Mucosa of stomach (tissue), 1 donor: Measurements from ENCODE around the gene OR5L1.

Source experiments
- H3K27me3 ChIP-seq: one replicate; pipeline ENCODE4 v1.7.0; 2013; ENCODE audit warnings: mild to moderate bottlenecking, low read length; ENCODE audit not compliant: control insufficient read depth, insufficient read depth
- H3K36me3 ChIP-seq: one replicate; pipeline ENCODE4 v1.7.0; 2013; ENCODE audit warnings: low read length; ENCODE audit not compliant: control insufficient read depth, insufficient read depth
- H3K4me1 ChIP-seq: one replicate; pipeline ENCODE4 v1.7.0; 2013; ENCODE audit warnings: mild to moderate bottlenecking, low read length; ENCODE audit not compliant: control insufficient read depth, insufficient read depth
- H3K4me3 ChIP-seq: one replicate; pipeline ENCODE4 v1.7.0; 2013; ENCODE audit warnings: low read length
- H3K9ac ChIP-seq: one replicate; pipeline ENCODE4 v1.7.0; 2013; ENCODE audit warnings: mild to moderate bottlenecking, low read length, moderate library complexity
- H3K9me3 ChIP-seq: one replicate; pipeline ENCODE4 v1.7.0; 2013; ENCODE audit warnings: mild to moderate bottlenecking, low read length, moderate library complexity; ENCODE audit not compliant: control insufficient read depth
- donor health status: Pancreatic carcinoma.

Gene OR5L1

DNA sequence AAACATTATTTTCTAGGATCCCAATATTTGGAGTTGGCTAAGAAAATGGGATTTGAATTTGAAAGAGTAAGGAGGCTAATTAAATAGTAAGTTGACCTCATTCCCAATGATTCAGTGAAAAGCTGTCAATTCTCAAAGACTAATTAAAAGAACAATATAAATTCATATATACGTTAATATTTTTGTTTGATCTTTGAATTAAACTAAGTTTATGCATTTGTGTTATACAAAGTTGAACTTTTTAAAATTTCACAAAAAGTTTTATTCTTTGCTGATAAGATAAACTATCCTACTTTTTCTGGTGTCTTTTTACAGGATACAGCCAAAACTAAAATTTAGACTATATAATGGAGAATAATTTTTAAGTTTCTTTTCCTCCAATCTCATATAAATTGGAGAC lies at the start of gene OR5L1:
Gene OR5L1, plus strand, starts transcription at position 301 of the 400 bp plus-strand sequence. CDS start 100 bp downstream, outside the sequence.
- Histone ChIP-seq H3K27me3 (no peaks in the 10 kb centered on the region), H3K4me3 (no peak within 1 kb of the TSS), H3K9me3 (no peaks in the 10 kb centered on the region), H3K36me3 (no peaks in the 10 kb centered on the region), H3K4me1 (no peaks in the 10 kb centered on the region), H3K9ac (no peak within 1 kb of the TSS)

- no peaks in the 10 kb centered on the region for H3K9me3 ChIP-seq
These were observed 38.0 kb upstream of the OR5L1 start, which contains the start of gene OR5D13 for GRCh38 chr11:55773138-55773537. Gene OR5D13, plus strand, starts transcription at chr11:55773438. Its CDS starts 0 bp downstream, at chr11:55773438.

DNA sequence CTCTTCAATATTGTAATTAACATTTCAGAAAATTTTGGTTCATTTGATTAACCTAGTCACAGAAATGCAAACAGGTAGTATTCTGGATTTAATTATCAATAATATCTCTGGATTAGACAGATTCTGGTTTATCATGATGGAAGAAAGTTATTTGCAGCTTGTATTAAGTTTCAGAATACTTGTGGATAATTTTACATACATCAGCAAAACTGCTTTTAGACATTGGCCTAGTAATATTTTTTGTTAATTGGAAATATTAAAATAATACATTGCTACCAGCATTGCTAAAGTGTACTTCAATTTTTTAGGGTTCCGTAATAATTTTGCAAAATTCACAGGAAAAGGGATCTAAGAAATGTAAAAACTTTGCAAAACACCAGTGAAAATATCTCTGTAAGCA lies 19.6 kb upstream of the OR5L1 start:
- H3K4me1 ChIP-seq: no peaks in the 10 kb centered on the region
- no peak overlapping the region for H3K4me3 ChIP-seq
- no peak overlapping the region for H3K9ac ChIP-seq
- H3K36me3 ChIP-seq: no peaks in the 10 kb centered on the region
- H3K27me3 ChIP-seq: no peaks in the 10 kb centered on the region
- no peaks in the 10 kb centered on the region for H3K9me3 ChIP-seq

More at GRCh38 chr11:55773138-55773537, 38.0 kb upstream of the OR5L1 start, which contains the start of gene OR5D13:
- H3K4me3 ChIP-seq: no peak within 1 kb of the TSS
- H3K9ac ChIP-seq: no peak within 1 kb of the TSS
- H3K27me3 ChIP-seq: no peaks in the 10 kb centered on the region
- no peaks in the 10 kb centered on the region for H3K36me3 ChIP-seq
- H3K4me1 ChIP-seq: no peaks in the 10 kb centered on the region

GRCh38 chr11:55793321-55793720 lies 17.8 kb upstream of the OR5L1 start:
- H3K4me1 ChIP-seq: no peaks in the 10 kb centered on the region
- no peaks in the 10 kb centered on the region for H3K27me3 ChIP-seq
- H3K9ac ChIP-seq: no peak overlapping the region
- no peaks in the 10 kb centered on the region for H3K9me3 ChIP-seq
- H3K36me3 ChIP-seq: no peaks in the 10 kb centered on the region
- no peak overlapping the region for H3K4me3 ChIP-seq

DNA sequence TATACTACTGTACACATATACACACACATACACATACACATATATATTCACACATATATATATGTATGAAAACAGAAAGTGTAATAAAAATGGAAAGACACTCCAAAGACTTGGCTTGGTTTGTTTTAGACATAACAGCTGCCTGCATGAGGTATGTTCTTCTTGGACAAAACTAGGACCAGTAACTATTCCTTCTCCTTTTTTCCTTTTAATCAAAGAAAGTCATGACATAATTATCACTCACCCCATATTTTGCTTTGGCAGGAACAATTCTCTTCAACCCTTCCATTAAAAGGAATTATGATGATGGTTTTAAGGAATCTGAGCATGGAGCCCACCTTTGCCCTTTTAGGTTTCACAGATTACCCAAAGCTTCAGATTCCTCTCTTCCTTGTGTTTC lies 15.9 kb upstream of the OR5L1 start, which contains the start of gene OR5D14:
Gene OR5D14, plus strand, starts transcription at position 301 of the 400 bp plus-strand sequence. Its CDS starts 0 bp downstream, at position 301.
- H3K9ac ChIP-seq: no peak within 1 kb of the TSS
- no peaks in the 10 kb centered on the region for H3K36me3 ChIP-seq
- no peaks in the 10 kb centered on the region for H3K27me3 ChIP-seq
- H3K4me1 ChIP-seq: no peaks in the 10 kb centered on the region
- no peak within 1 kb of the TSS for H3K4me3 ChIP-seq
- H3K9me3 ChIP-seq: no peaks in the 10 kb centered on the region

DNA sequence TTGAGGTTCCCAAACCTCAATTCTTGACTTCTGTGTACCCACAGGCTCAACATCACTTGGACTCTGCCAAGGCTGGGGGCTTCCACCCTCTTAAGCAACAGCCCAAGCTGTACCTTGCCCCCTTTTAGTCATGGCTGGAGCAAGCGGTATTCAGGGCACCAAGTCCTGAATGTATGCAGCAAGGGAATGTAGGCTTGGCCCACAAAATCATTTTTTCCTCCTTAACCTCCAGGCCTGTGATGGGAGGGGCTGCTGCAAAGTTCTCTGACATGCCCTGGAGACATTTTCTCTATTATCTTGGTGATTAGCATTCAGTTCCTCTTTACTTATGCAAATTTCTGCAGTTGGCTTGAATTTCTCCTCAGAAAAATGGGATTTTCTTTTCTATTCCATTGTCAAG lies 4.9 kb upstream of the OR5L1 start:
- no peaks in the 10 kb centered on the region for H3K27me3 ChIP-seq
- no peaks in the 10 kb centered on the region for H3K36me3 ChIP-seq
- H3K4me3 ChIP-seq: no peak overlapping the region
- no peak overlapping the region for H3K9ac ChIP-seq
- H3K9me3 ChIP-seq: no peaks in the 10 kb centered on the region
- H3K4me1 ChIP-seq: no peaks in the 10 kb centered on the region

GRCh38 chr11:55819330-55819729 lies 8.2 kb downstream of the OR5L1 start, which contains the start of gene OR5D18:
Gene OR5D18, plus strand, starts transcription at chr11:55819630. Its CDS starts 0 bp downstream, at chr11:55819630.
- Histone ChIP-seq H3K9ac (no peak within 1 kb of the TSS), H3K36me3 (no peaks in the 10 kb centered on the region), H3K27me3 (no peaks in the 10 kb centered on the region), H3K4me3 (no peak within 1 kb of the TSS), H3K9me3 (no peaks in the 10 kb centered on the region), H3K4me1 (no peaks in the 10 kb centered on the region)

DNA sequence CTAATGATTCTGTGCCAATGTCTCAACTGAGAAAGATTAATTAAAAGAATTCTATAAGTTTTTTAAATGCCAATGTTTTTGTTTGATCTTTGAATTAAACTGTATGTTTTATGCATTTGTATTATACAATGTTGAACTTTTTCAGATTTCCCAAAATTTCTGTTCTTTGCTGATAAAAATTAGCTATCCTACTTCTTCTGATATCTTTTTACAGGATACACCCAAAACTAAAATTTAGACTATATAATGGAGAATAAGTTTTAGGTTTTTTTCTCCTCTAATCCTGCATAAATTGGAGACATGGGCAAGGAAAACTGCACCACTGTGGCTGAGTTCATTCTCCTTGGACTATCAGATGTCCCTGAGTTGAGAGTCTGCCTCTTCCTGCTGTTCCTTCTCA lies 15.8 kb downstream of the OR5L1 start, which contains the start of gene OR5L2:
Gene OR5L2, plus strand, starts transcription at position 301 of the 400 bp plus-strand sequence. Its CDS starts 0 bp downstream, at position 301.
- Histone ChIP-seq H3K36me3 (no peaks in the 10 kb centered on the region), H3K9me3 (no peaks in the 10 kb centered on the region), H3K4me3 (no peak within 1 kb of the TSS), H3K4me1 (no peaks in the 10 kb centered on the region), H3K9ac (no peak within 1 kb of the TSS), H3K27me3 (no peaks in the 10 kb centered on the region)

GRCh38 chr11:55838452-55838851 lies 27.3 kb downstream of the OR5L1 start, which contains the start of gene OR5D16:
Gene OR5D16, plus strand, starts transcription at chr11:55838752. Its CDS starts 0 bp downstream, at chr11:55838752.
- Histone ChIP-seq H3K4me1 (no peaks in the 10 kb centered on the region), H3K36me3 (no peaks in the 10 kb centered on the region), H3K9me3 (no peaks in the 10 kb centered on the region), H3K9ac (no peak within 1 kb of the TSS), H3K27me3 (no peaks in the 10 kb centered on the region), H3K4me3 (no peak within 1 kb of the TSS)

DNA sequence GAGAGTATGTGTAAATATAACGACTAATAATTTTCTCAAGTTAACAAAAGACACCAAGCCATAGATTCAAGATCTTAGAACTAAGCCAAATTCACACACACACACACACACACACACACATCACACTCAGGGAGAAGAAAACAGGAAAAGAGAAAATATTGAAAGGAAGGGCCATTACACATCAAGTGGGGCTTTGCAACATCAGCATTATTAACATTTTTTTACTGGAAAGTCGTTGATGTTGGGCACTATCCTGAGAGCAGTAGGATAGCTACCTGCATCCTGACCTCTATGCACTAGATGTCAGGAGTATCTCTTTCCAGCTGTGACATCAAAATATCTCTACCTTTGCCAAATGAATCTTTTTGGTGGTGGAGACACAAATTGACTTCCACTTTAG lies 36.3 kb downstream of the OR5L1 start:
- H3K4me3 ChIP-seq: no peak overlapping the region
- H3K9ac ChIP-seq: no peak overlapping the region
- no peaks in the 10 kb centered on the region for H3K9me3 ChIP-seq
- no peaks in the 10 kb centered on the region for H3K4me1 ChIP-seq
- no peaks in the 10 kb centered on the region for H3K36me3 ChIP-seq
- no peaks in the 10 kb centered on the region for H3K27me3 ChIP-seq

- H3K4me1 ChIP-seq: no peaks in the 10 kb centered on the region
- no peaks in the 10 kb centered on the region for H3K27me3 ChIP-seq
- no peak overlapping the region for H3K4me3 ChIP-seq
- H3K9me3 ChIP-seq: no peaks in the 10 kb centered on the region
- no peaks in the 10 kb centered on the region for H3K36me3 ChIP-seq
- no peak overlapping the region for H3K9ac ChIP-seq
These were observed 37.9 kb downstream of the OR5L1 start for GRCh38 chr11:55849037-55849436.

GRCh38 chr11:55852141-55852540 lies 41.0 kb downstream of the OR5L1 start:
- no peak overlapping the region for H3K4me3 ChIP-seq
- no peaks in the 10 kb centered on the region for H3K4me1 ChIP-seq
- H3K9me3 ChIP-seq: no peaks in the 10 kb centered on the region
- no peak overlapping the region for H3K9ac ChIP-seq
- no peaks in the 10 kb centered on the region for H3K27me3 ChIP-seq
- H3K36me3 ChIP-seq: no peaks in the 10 kb centered on the region

DNA sequence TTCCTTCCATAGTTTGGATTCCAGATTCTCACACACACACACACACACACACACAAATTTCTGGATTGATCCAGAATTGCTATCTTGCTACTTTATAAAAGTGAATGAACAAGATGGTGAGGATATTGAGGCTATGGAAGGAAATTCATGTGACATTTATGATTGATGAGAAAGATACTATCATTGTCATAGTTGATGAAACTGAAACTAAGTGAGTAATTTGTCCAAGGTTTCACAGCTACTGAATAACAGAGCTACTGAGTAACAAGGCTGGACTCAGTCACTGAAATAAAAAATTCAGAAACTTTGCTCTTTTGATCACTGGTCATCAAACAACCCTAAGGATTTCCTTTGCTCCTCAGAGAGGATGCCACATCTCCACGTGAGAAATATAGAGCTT lies 43.5 kb downstream of the OR5L1 start:
- H3K9me3 ChIP-seq: no peaks in the 10 kb centered on the region
- H3K27me3 ChIP-seq: no peaks in the 10 kb centered on the region
- H3K9ac ChIP-seq: no peak overlapping the region
- H3K4me3 ChIP-seq: no peak overlapping the region
- no peaks in the 10 kb centered on the region for H3K4me1 ChIP-seq
- no peaks in the 10 kb centered on the region for H3K36me3 ChIP-seq
